Muscle of arm (tissue), 12 donors: ENCODE results near the gene TRAF7. TPM values are rescaled to one million over a fixed set of nuclear protein-coding genes. Genes with fewer than 3 reads are reported as not detected.

ENCODE experiments used
- DNase-seq: peaks from one replicate; pipeline ENCODE4 v3.0.0-alpha.2; 2013
- polyA plus RNA-seq, 12 donors: library from polyadenylated mRNA; unstranded; fragments of 120-200 nt; gene quantifications; one replicate each; pipeline ENCODE4 v1.2.1, GENCODE V29; 2013; ENCODE audit not compliant: insufficient read length in 12 of 12

TRAF7 gene
- polyA plus RNA-seq, 12 donors: 28.9 to 60.7 (median 45.0) TPM; not detected in 1

DNA sequence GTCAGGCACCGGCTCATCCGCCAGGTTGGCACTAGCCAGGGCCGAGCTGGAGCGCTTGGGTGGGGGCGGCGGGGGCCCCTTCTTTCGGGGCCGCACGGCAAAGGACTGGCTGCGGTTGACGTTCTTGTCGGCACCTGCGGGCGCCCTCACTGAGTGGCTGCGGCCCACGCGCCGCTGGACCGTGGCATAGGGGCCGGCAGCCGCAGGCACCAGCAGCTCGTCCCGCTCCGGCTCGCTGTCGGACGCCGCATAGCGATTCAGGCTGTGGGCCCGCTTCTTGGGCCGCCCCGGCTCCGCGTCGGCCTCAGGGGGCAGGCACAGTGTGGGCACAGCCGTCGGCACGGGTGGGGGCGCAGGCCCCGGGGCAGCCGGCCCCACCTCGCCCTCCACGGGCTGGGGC, 24.9 kb downstream of the TRAF7 start:
- no peak for DNase-seq

DNA sequence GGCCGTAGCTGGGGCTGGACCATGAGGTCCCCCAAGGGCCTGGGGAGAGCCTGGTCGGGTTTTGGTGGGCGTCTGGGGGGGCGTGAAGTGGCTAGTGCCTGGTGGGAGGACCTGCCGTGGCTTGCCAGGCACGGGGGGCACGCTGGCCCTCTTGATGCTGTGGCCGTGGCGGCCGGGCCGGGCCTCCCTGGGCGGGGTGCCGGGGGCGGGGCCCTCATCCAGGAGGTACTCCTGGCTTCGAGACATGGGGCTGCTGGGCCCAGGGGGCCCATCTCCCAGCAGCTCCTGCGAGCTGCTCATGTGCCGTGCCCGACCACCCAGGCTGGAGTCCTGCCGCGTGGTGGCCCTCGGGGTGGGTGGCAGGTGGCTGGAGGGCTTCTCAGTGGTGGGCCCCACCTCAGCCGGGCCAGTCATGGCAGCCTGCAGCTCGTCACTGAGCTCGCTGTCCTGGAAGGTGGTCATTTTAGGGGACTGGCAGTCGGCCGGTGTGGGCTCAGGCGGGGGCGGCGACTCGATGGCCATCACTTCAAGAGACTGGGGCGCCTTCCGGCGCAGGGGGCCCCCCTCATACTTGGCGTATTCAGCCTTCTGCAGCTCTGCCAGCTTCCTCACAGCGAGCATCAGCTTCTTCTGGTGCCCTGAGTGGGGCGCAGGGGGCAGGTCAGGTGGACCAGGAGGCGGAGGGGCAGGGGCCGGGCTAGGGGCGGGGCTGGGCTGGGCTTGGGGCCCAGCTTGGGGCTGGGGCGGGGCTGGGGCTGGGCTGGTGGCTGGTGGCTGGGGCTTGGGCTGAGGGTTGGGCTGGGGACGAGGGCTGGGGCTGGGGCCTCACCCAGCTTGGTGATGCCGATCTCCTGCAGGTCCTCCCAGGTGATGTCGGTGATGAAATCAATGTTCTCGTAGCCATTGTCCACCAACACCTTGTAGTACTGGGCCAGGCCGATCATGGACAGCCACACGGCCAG, 25.7 kb downstream of the TRAF7 start:
- no peak for DNase-seq

DNA sequence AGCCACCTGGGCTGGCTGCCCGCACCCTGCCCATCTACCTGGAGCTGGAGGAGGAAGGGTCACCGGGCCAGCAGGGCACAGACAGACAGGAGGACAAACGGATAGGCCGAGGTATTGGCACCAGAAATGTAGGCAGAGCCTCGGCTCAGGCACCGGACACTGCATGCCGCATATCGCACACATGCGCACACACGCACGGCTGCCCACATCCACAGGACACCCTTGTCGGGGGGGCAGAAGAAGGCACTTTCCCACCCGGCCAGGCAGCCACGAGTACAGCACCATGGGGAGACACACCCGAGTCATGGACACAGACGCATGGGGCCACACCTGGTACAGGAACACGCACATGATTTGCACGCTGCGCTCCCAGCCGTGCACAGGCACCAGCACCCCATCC, 26.4 kb downstream of the TRAF7 start:
- DNase-seq: no peak

DNA sequence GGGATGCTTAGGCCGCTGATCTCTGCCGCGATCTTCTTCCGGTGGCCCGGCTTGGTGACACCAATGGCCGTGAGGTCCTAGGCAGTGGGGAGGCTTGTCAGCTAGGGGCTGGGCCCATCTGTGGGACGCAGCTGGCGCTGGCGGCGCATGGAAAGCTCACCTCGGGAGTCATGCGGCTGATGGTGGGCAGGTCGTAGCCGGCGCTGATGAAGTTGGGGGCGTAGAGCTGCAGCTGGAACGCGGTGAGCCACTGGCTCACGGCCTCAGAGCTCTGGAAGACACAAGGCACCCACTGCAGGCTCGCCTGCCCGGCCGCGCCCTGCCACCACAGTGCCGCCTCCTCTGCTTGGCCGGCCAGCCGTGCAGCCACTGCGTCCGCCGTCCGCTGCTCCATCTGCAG, 28.1 kb downstream of the TRAF7 start:
- no peak for DNase-seq

DNA sequence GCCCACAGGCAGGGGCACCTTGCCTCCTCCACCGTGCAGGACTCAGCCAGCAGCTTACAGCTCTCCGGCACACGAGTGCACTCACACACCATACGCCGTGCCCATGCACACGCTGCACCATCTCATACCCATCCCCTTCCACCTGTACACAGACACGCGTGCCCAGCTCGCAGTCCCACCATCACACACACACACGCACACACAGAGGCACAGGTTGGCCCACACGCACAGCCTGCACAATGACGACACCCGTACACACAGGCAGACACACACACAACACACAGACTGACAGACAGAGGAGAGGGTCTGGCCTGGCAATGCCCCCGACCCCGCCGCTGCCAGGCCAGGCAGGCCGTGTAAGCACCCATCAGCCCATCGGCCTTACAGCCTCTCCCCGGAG, 28.8 kb downstream of the TRAF7 start:
- DNase-seq: no peak

DNA sequence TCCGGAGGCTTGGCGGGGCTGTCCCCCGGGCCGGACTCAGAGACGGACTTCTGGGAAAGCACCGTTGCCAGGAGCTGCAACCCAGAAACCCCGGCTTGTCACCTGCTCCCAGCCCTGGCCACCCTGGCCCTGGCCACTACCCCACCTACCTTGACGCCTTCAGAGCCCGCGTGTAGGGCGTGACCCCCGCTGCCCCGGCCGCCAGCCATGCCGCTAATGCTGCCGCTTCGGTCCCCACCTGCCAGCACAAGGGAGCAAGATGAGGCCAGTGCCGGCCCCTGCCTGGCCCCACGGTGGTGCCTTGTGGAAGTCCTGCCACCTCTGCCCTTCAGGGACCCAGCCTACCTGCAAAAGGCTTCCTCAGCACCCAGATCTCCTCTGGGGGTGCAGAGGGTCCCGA, 29.4 kb downstream of the TRAF7 start:
- no peak for DNase-seq

DNA sequence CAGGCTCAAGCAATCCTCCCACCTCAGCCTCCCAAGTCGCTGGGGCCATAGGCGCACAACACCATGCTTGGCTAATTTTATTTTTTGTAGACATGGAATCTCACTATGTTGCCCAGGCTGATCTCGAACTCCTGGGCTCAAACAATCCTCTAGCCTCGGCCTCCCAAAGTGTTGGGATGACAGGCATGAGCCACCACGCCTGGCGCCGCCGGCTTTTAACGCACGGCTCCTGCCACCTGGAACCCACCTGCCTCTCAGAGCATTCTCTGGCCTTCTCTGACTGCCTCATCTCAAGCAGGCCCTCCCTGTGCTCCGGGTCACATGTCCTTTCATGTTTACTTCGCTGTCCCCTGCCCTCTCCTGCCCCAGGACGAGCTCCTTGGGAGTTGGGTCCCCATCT, 30.5 kb downstream of the TRAF7 start:
- DNase-seq: no peak

- no peak for DNase-seq
Observed at GRCh38 chr16:2186505-2186904, 30.9 kb downstream of the TRAF7 start.

GRCh38 chr16:2187212-2187611, 31.6 kb downstream of the TRAF7 start:
- DNase-seq: no peak

GRCh38 chr16:2188395-2188794, 32.8 kb downstream of the TRAF7 start:
- no peak for DNase-seq

GRCh38 chr16:2189252-2189893, 33.8 kb downstream of the TRAF7 start:
- DNase-seq: no peak

GRCh38 chr16:2190002-2190658, 34.5 kb downstream of the TRAF7 start:
- no peak for DNase-seq

DNA sequence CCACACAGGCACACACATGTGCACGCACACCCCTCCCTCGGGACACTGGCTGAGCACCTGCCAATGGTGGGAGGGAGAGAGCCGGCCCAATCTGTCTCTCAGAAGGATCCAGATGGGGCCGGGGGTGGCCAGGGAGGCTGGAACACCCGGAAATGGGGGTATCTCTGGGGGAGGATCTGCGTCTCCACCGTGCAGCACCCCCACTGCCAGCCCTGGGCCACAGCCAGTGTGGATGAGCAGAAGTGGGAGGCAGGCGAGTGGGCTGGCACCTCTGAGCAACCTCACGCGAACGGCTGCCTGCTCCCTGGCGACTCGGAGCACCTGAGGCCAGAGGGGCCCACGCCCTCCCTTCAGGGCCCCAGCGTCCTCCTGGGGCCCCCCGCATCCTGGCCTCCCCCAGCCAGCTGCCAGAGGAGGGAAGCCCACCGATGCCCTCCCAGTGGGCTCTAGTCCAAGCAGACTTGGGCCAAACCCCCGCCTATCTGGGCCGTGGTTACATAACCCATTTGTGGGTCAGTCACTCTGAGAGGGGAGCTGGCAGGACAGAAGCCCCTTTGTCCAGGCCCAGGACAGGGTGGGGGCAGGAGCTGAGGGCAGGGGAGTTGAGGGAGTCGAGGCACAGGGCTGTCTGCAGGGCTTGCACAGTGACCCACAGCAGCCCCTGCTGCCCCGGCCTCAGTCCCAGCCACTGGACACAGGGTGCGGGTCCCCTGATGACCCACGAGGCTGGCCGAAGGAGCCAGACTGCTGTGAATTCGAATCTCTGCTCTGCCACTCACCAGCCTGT, 35.3 kb downstream of the TRAF7 start:
- no peak for DNase-seq

GRCh38 chr16:2191446-2191706, 35.8 kb downstream of the TRAF7 start:
- no peak for DNase-seq

- DNase-seq: peak; percentile 36
Observed at GRCh38 chr16:2194166-2194834, 38.7 kb downstream of the TRAF7 start.

DNA sequence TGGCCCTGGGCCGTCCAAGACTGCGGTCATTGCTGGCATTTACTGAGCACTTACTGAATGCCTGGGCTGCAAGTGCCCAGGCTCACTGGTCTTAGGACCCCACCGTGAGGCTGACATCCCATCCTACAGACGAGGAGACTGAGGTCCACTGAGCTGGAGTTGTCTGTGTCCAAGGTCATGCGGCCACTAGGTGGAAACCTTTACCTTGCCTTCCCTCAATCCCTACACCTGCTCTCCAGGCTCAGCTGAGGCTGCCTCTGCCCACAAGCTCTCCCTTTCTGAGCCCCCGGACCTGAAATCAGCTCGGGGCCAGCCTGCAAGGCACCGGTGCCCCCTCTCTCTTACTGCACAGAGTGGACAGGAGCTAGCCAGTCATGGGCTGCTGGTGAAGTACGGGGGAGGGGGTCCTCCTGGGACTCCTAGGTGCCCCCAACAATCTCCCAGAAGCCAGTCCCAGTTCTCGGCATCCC, 39.3 kb downstream of the TRAF7 start:
- DNase-seq: peak; percentile 25

GRCh38 chr16:2195322-2196161, 40.0 kb downstream of the TRAF7 start:
- DNase-seq: no peak

GRCh38 chr16:2196162-2196980, 40.8 kb downstream of the TRAF7 start, which contains the start of gene CASKIN1:
Gene CASKIN1, minus strand, starts transcription at chr16:2196605. Its CDS starts 173 bp downstream, at chr16:2196432.
- no peak for DNase-seq

DNA sequence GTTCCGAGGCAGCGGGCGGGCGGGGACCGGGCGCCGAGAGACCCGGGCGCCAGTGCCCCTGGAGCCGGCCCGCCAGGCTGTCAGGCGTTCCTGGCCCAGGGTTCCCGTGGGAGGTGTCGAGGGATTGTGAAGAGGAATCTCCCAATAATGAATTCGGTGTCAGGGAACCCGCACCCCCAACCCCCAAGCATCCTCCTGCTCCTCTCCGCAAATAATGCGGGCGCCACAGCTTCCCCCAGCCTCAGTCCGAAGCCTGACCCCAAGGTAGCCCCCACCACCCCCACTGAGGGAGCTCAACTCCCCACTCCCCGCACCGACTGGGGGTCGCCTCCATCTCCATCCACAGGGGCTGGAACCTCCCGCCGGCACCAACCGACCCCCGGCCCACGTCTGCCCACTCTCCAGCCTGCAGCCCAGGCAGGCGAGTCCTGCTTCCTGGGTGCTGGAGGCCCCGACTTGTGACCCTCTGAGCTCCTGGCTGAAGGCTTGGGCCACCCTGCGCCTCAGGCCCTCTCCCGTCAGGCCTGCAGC, 41.5 kb downstream of the TRAF7 start:
- DNase-seq: no peak
